K562 treated with DMSO at 1 percent for 12 hours (cell line): ENCODE results near the gene MYDGF. TPM values are rescaled to one million over a fixed set of nuclear protein-coding genes. Genes with fewer than 3 reads are reported as not detected.

Experiments
- total RNA-seq: library from RNA; unstranded; fragments of 300-600 nt; gene quantifications from 2 replicates; pipeline ENCODE4 v1.2.3, GENCODE V29; 2022; ENCODE audit not compliant: insufficient read depth

The MYDGF gene
- total RNA-seq = 289 and 338 TPM in 2 replicates

GRCh38 chr19:4669723-4670480 lies at the start of gene MYDGF:
TSS of gene MYDGF (minus strand) at chr19:4670342. CDS start at chr19:4670334, 8 bp downstream.

GRCh38 chr19:4638828-4639530 lies 31.2 kb downstream of the MYDGF start, which contains the start of gene TNFAIP8L1:
TSS of gene TNFAIP8L1 (plus strand) at chr19:4639516. CDS start at chr19:4651870, 12,354 bp downstream.

Other genes starting within 250 kb of the MYDGF start
- gene UBXN6, start 212.5 kb downstream of the MYDGF start, total RNA-seq = 126 and 174 TPM in 2 replicates
- gene HDGFL2, start 198.0 kb downstream of the MYDGF start, total RNA-seq = 47.7 and 49.5 TPM in 2 replicates
- 0.15 and 0.23 TPM in 2 replicates for gene PLIN4, start 151.9 kb downstream of the MYDGF start, total RNA-seq
- gene PLIN5, start 135.1 kb downstream of the MYDGF start, total RNA-seq = 0.28 and 1.3 TPM in 2 replicates
- 20.9 and 22.2 TPM in 2 replicates for gene LRG1, start 130.3 kb downstream of the MYDGF start, total RNA-seq
- 3.0 TPM in 2 replicates for gene SEMA6B, start 110.7 kb downstream of the MYDGF start, total RNA-seq
- 10.0 and 14.8 TPM in 2 replicates for gene TNFAIP8L1, start 30.8 kb downstream of the MYDGF start, total RNA-seq
- gene DPP9, start 53.5 kb upstream of the MYDGF start, total RNA-seq = 21.4 and 59.0 TPM in 2 replicates
- gene FEM1A, start 121.4 kb upstream of the MYDGF start, total RNA-seq = 1.7 and 4.1 TPM in 2 replicates
- gene TICAM1, start 161.4 kb upstream of the MYDGF start, total RNA-seq = 6.3 and 12.2 TPM in 2 replicates
- gene PLIN3, start 197.3 kb upstream of the MYDGF start, total RNA-seq = 99.2 and 99.6 TPM in 2 replicates
- not detected in 2 replicates for gene ARRDC5, start 232.6 kb upstream of the MYDGF start, total RNA-seq
- gene UHRF1, start 239.2 kb upstream of the MYDGF start, total RNA-seq = 14.8 and 30.4 TPM in 2 replicates